Effector memory CD4-positive, alpha-beta T cell (primary cell): ENCODE results near the gene GREB1.

Experiments used
- DNase-seq, 3 donors: peaks; one replicate each; pipeline ENCODE4 v3.0.0-alpha.2; 2020
- H3K27ac ChIP-seq: 2 replicates; pipeline ENCODE4 v1.7.0; 2013; ENCODE audit warnings: mild to moderate bottlenecking, low read length, moderate library complexity; ENCODE audit not compliant: insufficient read depth, poor library complexity, severe bottlenecking
- H3K27me3 ChIP-seq: replicated peaks from 2 replicates; pipeline ENCODE4 v1.7.0; 2013; ENCODE audit warnings: mild to moderate bottlenecking, low read length; ENCODE audit not compliant: insufficient read depth, control insufficient read depth, poor library complexity, severe bottlenecking
- H3K36me3 ChIP-seq: 2 replicates; pipeline ENCODE4 v1.7.0; 2013; ENCODE audit warnings: mild to moderate bottlenecking, low read length, moderate library complexity; ENCODE audit not compliant: control insufficient read depth, insufficient read depth
- H3K4me1 ChIP-seq: 2 replicates; pipeline ENCODE4 v1.7.0; 2013; ENCODE audit warnings: low read length, mild to moderate bottlenecking; ENCODE audit not compliant: control insufficient read depth, insufficient read depth, poor library complexity, severe bottlenecking
- H3K4me3 ChIP-seq: 2 replicates; pipeline ENCODE4 v1.7.0; 2013; ENCODE audit warnings: low read length, low read depth, mild to moderate bottlenecking; ENCODE audit not compliant: insufficient read depth, poor library complexity, severe bottlenecking
- H3K9me3 ChIP-seq: 2 replicates; pipeline ENCODE4 v1.7.0; 2013; ENCODE audit warnings: mild to moderate bottlenecking, low read length, moderate library complexity; ENCODE audit not compliant: control insufficient read depth

Gene GREB1

GRCh38 chr2:11509657-11510360, 24.0 kb upstream of the GREB1 start:
- H3K27ac ChIP-seq = no peak overlapping the region
- no peak overlapping the region for H3K4me3 ChIP-seq
- H3K4me1 ChIP-seq = no peaks in the 10 kb centered on the region
- DNase-seq = no peak
- no peaks in the 10 kb centered on the region for H3K36me3 ChIP-seq
- H3K9me3 ChIP-seq = no peaks in the 10 kb centered on the region
- H3K27me3 ChIP-seq = no peaks in the 10 kb centered on the region

GRCh38 chr2:11512431-11512830, 21.4 kb upstream of the GREB1 start:
- no peak for DNase-seq
- Histone ChIP-seq H3K9me3 (no peaks in the 10 kb centered on the region), H3K27ac (no peak overlapping the region), H3K4me3 (no peak overlapping the region), H3K4me1 (no peaks in the 10 kb centered on the region), H3K27me3 (no peaks in the 10 kb centered on the region), H3K36me3 (no peaks in the 10 kb centered on the region)

GRCh38 chr2:11513319-11513718, 20.5 kb upstream of the GREB1 start:
- no peaks in the 10 kb centered on the region for H3K4me1 ChIP-seq
- no peak for DNase-seq
- no peak overlapping the region for H3K27ac ChIP-seq
- H3K27me3 ChIP-seq = no peaks in the 10 kb centered on the region
- H3K4me3 ChIP-seq = no peak overlapping the region
- H3K9me3 ChIP-seq = no peaks in the 10 kb centered on the region
- H3K36me3 ChIP-seq = no peaks in the 10 kb centered on the region

GRCh38 chr2:11514081-11514730, 19.6 kb upstream of the GREB1 start:
- no peaks in the 10 kb centered on the region for H3K27me3 ChIP-seq
- H3K36me3 ChIP-seq = no peaks in the 10 kb centered on the region
- no peaks in the 10 kb centered on the region for H3K9me3 ChIP-seq
- DNase-seq = no peak
- H3K27ac ChIP-seq = no peak overlapping the region
- no peaks in the 10 kb centered on the region for H3K4me1 ChIP-seq
- no peak overlapping the region for H3K4me3 ChIP-seq

- Histone ChIP-seq H3K4me1 (no peaks in the 10 kb centered on the region), H3K36me3 (no peaks in the 10 kb centered on the region), H3K4me3 (no peak overlapping the region), H3K27ac (no peak overlapping the region), H3K9me3 (no peaks in the 10 kb centered on the region), H3K27me3 (no peaks in the 10 kb centered on the region)
- no peak for DNase-seq
These were observed 18.9 kb upstream of the GREB1 start for GRCh38 chr2:11514904-11515303.

- Histone ChIP-seq H3K27ac (no peak overlapping the region), H3K9me3 (no peaks in the 10 kb centered on the region), H3K36me3 (no peaks in the 10 kb centered on the region), H3K4me3 (no peak overlapping the region), H3K27me3 (no peaks in the 10 kb centered on the region), H3K4me1 (no peaks in the 10 kb centered on the region)
- DNase-seq = no peak
These were observed 18.3 kb upstream of the GREB1 start for GRCh38 chr2:11515490-11515981.

GRCh38 chr2:11516984-11517648, 16.7 kb upstream of the GREB1 start:
- no peaks in the 10 kb centered on the region for H3K27me3 ChIP-seq
- H3K4me1 ChIP-seq = no peaks in the 10 kb centered on the region
- no peak overlapping the region for H3K4me3 ChIP-seq
- H3K36me3 ChIP-seq = no peaks in the 10 kb centered on the region
- H3K9me3 ChIP-seq = no peaks in the 10 kb centered on the region
- no peak for DNase-seq
- no peak overlapping the region for H3K27ac ChIP-seq

- Histone ChIP-seq H3K36me3 (no peaks in the 10 kb centered on the region), H3K4me1 (no peaks in the 10 kb centered on the region), H3K4me3 (no peak overlapping the region), H3K27ac (no peak overlapping the region), H3K27me3 (no peaks in the 10 kb centered on the region), H3K9me3 (no peaks in the 10 kb centered on the region)
- no peak for DNase-seq
These were observed 15.9 kb upstream of the GREB1 start for GRCh38 chr2:11517906-11518305.

GRCh38 chr2:11520092-11520693, 13.7 kb upstream of the GREB1 start:
- Histone ChIP-seq H3K36me3 (no peaks in the 10 kb centered on the region), H3K4me3 (no peak overlapping the region), H3K27ac (no peak overlapping the region), H3K27me3 (no peaks in the 10 kb centered on the region), H3K4me1 (no peaks in the 10 kb centered on the region), H3K9me3 (no peaks in the 10 kb centered on the region)
- no peak for DNase-seq

- Histone ChIP-seq H3K27me3 (no peaks in the 10 kb centered on the region), H3K27ac (no peak overlapping the region), H3K4me1 (no peaks in the 10 kb centered on the region), H3K9me3 (no peaks in the 10 kb centered on the region), H3K4me3 (no peak overlapping the region), H3K36me3 (no peaks in the 10 kb centered on the region)
- DNase-seq = no peak
These were observed 12.1 kb upstream of the GREB1 start for GRCh38 chr2:11521775-11522174.
